H9 (cell line): ENCODE results near the gene SGCD. TPM values are rescaled to one million over a fixed set of nuclear protein-coding genes. Genes with fewer than 3 reads are reported as not detected.
A peak's percentile ranks its signal among the peaks of the same experiment; 100 is the strongest.

ENCODE experiments used
- DNase-seq: peaks from one replicate; pipeline ENCODE4 v3.0.0-alpha.2; 2017
- H2AFZ ChIP-seq: one replicate; pipeline ENCODE4 v1.6.1; 2013; ENCODE audit warnings: mild to moderate bottlenecking, low read length, control low read depth, moderate library complexity
- H2AK5ac ChIP-seq: 2 replicates; pipeline ENCODE4 v1.6.1; 2013; ENCODE audit warnings: low read length, control low read depth, mixed read lengths; ENCODE audit not compliant: insufficient read length
- H2BK120ac ChIP-seq: one replicate; pipeline ENCODE4 v1.6.1; 2013; ENCODE audit warnings: low read depth, mild to moderate bottlenecking, low read length, control low read depth, inconsistent platforms; ENCODE audit not compliant: poor library complexity, severe bottlenecking
- H2BK12ac ChIP-seq: 2 replicates; pipeline ENCODE4 v1.6.1; 2013; ENCODE audit warnings: low read length, control low read depth, mixed read lengths, low read depth; ENCODE audit not compliant: insufficient read length
- H2BK15ac ChIP-seq: 2 replicates; pipeline ENCODE4 v1.6.1; 2013; ENCODE audit warnings: low read depth, low read length, control low read depth
- H2BK20ac ChIP-seq: one replicate; pipeline ENCODE4 v1.6.1; 2013; ENCODE audit warnings: low read depth, mild to moderate bottlenecking, low read length, control low read depth, inconsistent platforms; ENCODE audit not compliant: poor library complexity, severe bottlenecking
- H2BK5ac ChIP-seq: 2 replicates; pipeline ENCODE4 v1.6.1; 2013; ENCODE audit warnings: low read length, control low read depth, mixed read lengths; ENCODE audit not compliant: insufficient read length
- H3K14ac ChIP-seq: 2 replicates; pipeline ENCODE4 v1.6.1; 2013; ENCODE audit warnings: low read length, control low read depth; ENCODE audit not compliant: insufficient read depth
- H3K18ac ChIP-seq: 2 replicates; pipeline ENCODE4 v1.6.1; 2013; ENCODE audit warnings: low read depth, mild to moderate bottlenecking, mixed read lengths, low read length, control low read depth; ENCODE audit not compliant: insufficient read length
- H3K23ac ChIP-seq: 2 replicates; pipeline ENCODE4 v1.6.1; 2013; ENCODE audit warnings: low read length, control low read depth, mixed read lengths, low read depth; ENCODE audit not compliant: insufficient read length
- H3K23me2 ChIP-seq: 2 replicates; pipeline ENCODE4 v1.6.1; 2013; ENCODE audit warnings: low read depth, mild to moderate bottlenecking, mixed read lengths, low read length, control low read depth; ENCODE audit not compliant: insufficient read length, poor library complexity, severe bottlenecking
- H3K27ac ChIP-seq: 2 replicates; pipeline ENCODE4 v1.5.1; 2013; ENCODE audit warnings: low read length, control low read depth, mixed read lengths, low read depth; ENCODE audit not compliant: insufficient read length
- H3K27me3 ChIP-seq: 2 replicates; pipeline ENCODE4 v1.6.1; 2013; ENCODE audit warnings: low read length, control low read depth, inconsistent platforms; ENCODE audit not compliant: insufficient read depth
- H3K4ac ChIP-seq: 2 replicates; pipeline ENCODE4 v1.6.1; 2013; ENCODE audit warnings: low read depth, mild to moderate bottlenecking, control low read depth, inconsistent platforms, low read length, moderate library complexity
- H3K4me1 ChIP-seq: 2 replicates; pipeline ENCODE4 v1.6.1; 2013; ENCODE audit warnings: low read length, control low read depth, inconsistent platforms; ENCODE audit not compliant: insufficient read depth
- H3K4me2 ChIP-seq: 2 replicates; pipeline ENCODE4 v1.6.1; 2013; ENCODE audit warnings: low read length, control low read depth, mixed read lengths; ENCODE audit not compliant: insufficient read length, insufficient read depth
- H3K56ac ChIP-seq: 2 replicates; pipeline ENCODE4 v1.6.1; 2013; ENCODE audit warnings: low read depth, mild to moderate bottlenecking, mixed read lengths, low read length, control low read depth; ENCODE audit not compliant: insufficient read length
- H3K79me1 ChIP-seq: 2 replicates; pipeline ENCODE4 v1.6.1; 2013; ENCODE audit warnings: low read depth, mild to moderate bottlenecking, moderate library complexity, low read length, control low read depth, inconsistent platforms; ENCODE audit not compliant: insufficient read depth, poor library complexity, severe bottlenecking
- H3K79me2 ChIP-seq: 2 replicates; pipeline ENCODE4 v1.6.1; 2013; ENCODE audit warnings: low read length, control low read depth, inconsistent platforms; ENCODE audit not compliant: insufficient read depth
- H3K9ac ChIP-seq: 2 replicates; pipeline ENCODE4 v1.6.1; 2013; ENCODE audit warnings: low read length, control low read depth, mixed read lengths; ENCODE audit not compliant: insufficient read length; ENCODE audit errors: extremely low read depth
- H3K9me3 ChIP-seq: one replicate; pipeline ENCODE4 v1.6.1; 2013; ENCODE audit warnings: low read depth, low read length, inconsistent platforms; ENCODE audit not compliant: control insufficient read depth
- H3T11ph ChIP-seq: one replicate; pipeline ENCODE4 v1.6.1; 2013; ENCODE audit warnings: mild to moderate bottlenecking, low read length, control low read depth, inconsistent platforms
- H4K20me1 ChIP-seq: one replicate; pipeline ENCODE4 v1.6.1; 2013; ENCODE audit not compliant: control insufficient read depth, insufficient read length, insufficient read depth
- H4K5ac ChIP-seq: 2 replicates; pipeline ENCODE4 v1.6.1; 2013; ENCODE audit warnings: low read depth, mild to moderate bottlenecking, mixed read lengths, low read length, control low read depth; ENCODE audit not compliant: insufficient read length
- H4K8ac ChIP-seq: replicated peaks from 2 replicates; pipeline ENCODE4 v1.6.1; 2013; ENCODE audit warnings: low read length, control low read depth, mixed read lengths, low read depth; ENCODE audit not compliant: insufficient read length
- H4K91ac ChIP-seq: 2 replicates; pipeline ENCODE4 v1.6.1; 2013; ENCODE audit warnings: low read depth, mild to moderate bottlenecking, moderate library complexity, mixed read lengths, low read length, control low read depth; ENCODE audit not compliant: insufficient read length
- H3K27ac Mint-ChIP-seq, 3 experiments: 2 replicates in 2 of 3; 3 replicates in 1 of 3; pipeline ENCODE4 v1.8.0; 2020 to 2021; ENCODE audit warnings: mixed read lengths in 3 of 3, mild to moderate bottlenecking in 1 of 3, moderate library complexity in 1 of 3
- H3K27me3 Mint-ChIP-seq: 2 replicates; pipeline ENCODE4 v1.8.0; 2021; ENCODE audit warnings: low read depth, mild to moderate bottlenecking, moderate library complexity, mixed read lengths
- H3K36me3 Mint-ChIP-seq, 3 experiments: 2 replicates in 2 of 3; 3 replicates in 1 of 3; pipeline ENCODE4 v1.8.0; 2020 to 2021; ENCODE audit warnings: low read depth in 3 of 3, mixed read lengths in 3 of 3; ENCODE audit not compliant: insufficient read depth in 1 of 3
- H3K4me1 Mint-ChIP-seq, 2 experiments: 2 replicates each; pipeline ENCODE4 v1.8.0; 2020; ENCODE audit warnings: mixed read lengths in 2 of 2
- H3K4me3 Mint-ChIP-seq, 2 experiments: 2 replicates in 1 of 2; 3 replicates in 1 of 2; pipeline ENCODE4 v1.8.0; 2020 to 2021; ENCODE audit warnings: mild to moderate bottlenecking in 2 of 2, mixed read lengths in 2 of 2, moderate library complexity in 1 of 2
- H3K9me3 Mint-ChIP-seq, 2 experiments: 2 replicates in 1 of 2; 3 replicates in 1 of 2; pipeline ENCODE4 v1.8.0; 2020; ENCODE audit warnings: mild to moderate bottlenecking in 2 of 2, mixed read lengths in 2 of 2, moderate library complexity in 1 of 2
- CTCF ChIP-seq: fragments of 200-600 bp; sonication (generic); conservative IDR thresholded peaks from 3 replicates; pipeline ENCODE4 v1.8.0; 2021; ENCODE audit warnings: antibody characterized with exemption, mild to moderate bottlenecking
- WGBS: extraction: QIAGEN DNeasy Blood & Tissue Kit; methylation state at CpG from one replicate; pipeline ENCODE4 v1.1.7; 2013; ENCODE audit warnings: missing lambda C conversion rate, low lambda C conversion rate, mixed read lengths; ENCODE audit not compliant: insufficient read length; ENCODE audit errors: extremely low coverage; 5-methylcytosine and 5-hydroxymethylcytosine counted together
- total RNA-seq: library from RNA; stranded (reverse); gene quantifications from 2 replicates; pipeline ENCODE4 v1.2.1, GENCODE V29; 2021

SGCD gene
- total RNA-seq, 1 experiment from 2014 or later, result 0.11 TPM

GRCh38 chr5:156695774-156696173, 368.8 kb downstream of the SGCD start:
- Histone ChIP-seq H3K14ac (no peak overlapping the region), H4K91ac (no peak overlapping the region), H4K5ac (no peak overlapping the region), H3K4me2 (no peak overlapping the region), H3K18ac (no peak overlapping the region), H3K56ac (no peak overlapping the region), H3K23ac (no peak overlapping the region), H3K27ac (no peak overlapping the region), H3K27me3 (no peaks in the 10 kb centered on the region), H3K79me2 (no peaks in the 10 kb centered on the region), H3K23me2 (no peaks in the 10 kb centered on the region), H3K79me1 (no peaks in the 10 kb centered on the region), H2BK120ac (no peak overlapping the region), H2BK20ac (no peak overlapping the region), H3K4me1 (0 out of 2 replicates have a peak, but pooled peaks cover 3% of the 10 kb centered on the region), H2BK12ac (no peak overlapping the region), H2BK5ac (no peak overlapping the region), H3K9ac (no peak overlapping the region), H2AFZ (no peak overlapping the region), H4K20me1 (no peaks in the 10 kb centered on the region), H3K4ac (no peak overlapping the region), H3T11ph (no peak overlapping the region), H4K8ac (no peak overlapping the region), H3K9me3 (no peaks in the 10 kb centered on the region), H2BK15ac (no peak overlapping the region), H2AK5ac (no peak overlapping the region)
- WGBS, result no CpG with 5 or more reads among the region's 2 CpGs
- Mint-ChIP-seq H3K36me3 (no peaks in the 10 kb centered on the region), H3K4me1 (peaks cover 9 to 19% of the 10 kb centered on the region in 2 experiments), H3K27me3 (no peaks in the 10 kb centered on the region; the same call in 1 of the 2 replicates), H3K9me3 (no peaks in the 10 kb centered on the region), H3K27ac (peak overlapping the region in 1 of 3 experiments; percentile 87; a peak in 2 of 7 replicates), H3K4me3 (no peak overlapping the region)
- no peak for TF ChIP-seq CTCF
- DNase-seq, result no peak
